ENCODE measurements around the gene GRID2. TPM values are rescaled to one million over a fixed set of nuclear protein-coding genes. Genes with fewer than 3 reads are reported as not detected.

Gene GRID2
- total RNA-seq (not detected), polyA plus RNA-seq (not detected), total RNA-seq (not detected)

DNA sequence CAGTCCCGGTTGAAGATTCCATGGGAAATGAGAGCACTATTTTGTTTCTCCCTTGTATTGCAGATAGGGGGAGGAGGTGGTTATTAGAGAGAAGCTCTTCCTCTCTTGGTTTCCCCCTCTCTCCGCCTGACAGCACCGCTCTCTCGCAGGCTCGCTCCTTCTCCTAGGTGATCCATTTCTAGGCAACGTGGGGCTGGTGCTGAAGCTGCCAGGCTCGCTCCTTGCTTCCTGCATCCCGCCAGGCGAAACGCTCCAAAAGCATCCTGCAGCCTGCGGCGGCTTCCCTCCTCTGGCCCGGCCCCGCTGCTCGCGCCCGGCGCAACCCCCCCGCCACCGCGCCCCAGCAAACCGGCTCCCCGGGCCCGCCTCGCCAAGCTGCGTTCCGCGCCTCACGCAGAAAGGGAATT lies at the start of gene GRID2:
TSS of gene GRID2 (plus strand) at position 346 of the 407 bp plus-strand sequence.
- ChIA-PET POLR2A (no interaction called here), CTCF (no interaction called here)
- peaks cover 0 to 3% (median 0%) of the 10 kb centered on the region in 5 donors for H3K36me3 Mint-ChIP-seq
- ATAC-seq (no peak), DNase-seq (no peak)
- peaks cover 0 to 8% (median 3%) of the 10 kb centered on the region in 7 donors for H3K4me1 Mint-ChIP-seq
- Histone ChIP-seq H3K4me1 (ENCODE audit: control insufficient read depth in 2 of 2, insufficient read depth in 2 of 2, low read length in 2 of 2) (no peaks in the 10 kb centered on the region), H3K27me3 (ENCODE audit: control insufficient read depth in 2 of 2, insufficient read depth in 2 of 2, low read length in 2 of 2) (no peaks in the 10 kb centered on the region), H3K36me3 (ENCODE audit: control insufficient read depth in 2 of 3, insufficient read depth in 3 of 3, low read length in 3 of 3) (no peaks in the 10 kb centered on the region), H3K9me3 (ENCODE audit: control insufficient read depth in 2 of 3, low read length in 3 of 3) (no peaks in the 10 kb centered on the region), H3K4me3 (ENCODE audit: low read length) (no peak within 1 kb of the TSS), H3K27ac (ENCODE audit: low read depth, low read length) (no peak within 1 kb of the TSS)
- peaks cover 17 to 45% (median 42%) of the 10 kb centered on the region in 5 donors for H3K27me3 Mint-ChIP-seq
- no peak within 1 kb of the TSS for H3K27ac Mint-ChIP-seq
- intact Hi-C loops (cut with micrococcal nuclease), result no loop called here
- peaks cover 0 to 9% (median 0%) of the 10 kb centered on the region in 11 donors for H3K9me3 Mint-ChIP-seq
- H3K4me3 Mint-ChIP-seq, result peak within 1 kb of the TSS in 2 of 10 donors; percentile 12 to 16

GRCh38 chr4:92253986-92254671 lies 49.6 kb upstream of the GRID2 start:
- Mint-ChIP-seq H3K4me1 (no peaks in the 10 kb centered on the region), H3K27ac (no peak overlapping the region), H3K36me3 (no peaks in the 10 kb centered on the region), H3K4me3 (no peak overlapping the region), H3K9me3 (peaks cover 2 to 39% (median 9%) of the 10 kb centered on the region in 11 donors), H3K27me3 (no peaks in the 10 kb centered on the region)
- DNase-seq (no peak), ATAC-seq (no peak)
- POLR2A ChIA-PET, result no interaction called here
- CTCF ChIA-PET, result no interaction called here
- no peaks in the 10 kb centered on the region for H3K36me3 ChIP-seq (ENCODE audit: control insufficient read depth in 2 of 3, insufficient read depth in 3 of 3, low read length in 3 of 3)
- H3K27ac ChIP-seq (ENCODE audit: low read depth, low read length), result no peak overlapping the region
- H3K4me1 ChIP-seq (ENCODE audit: control insufficient read depth in 2 of 2, insufficient read depth in 2 of 2, low read length in 2 of 2), result no peaks in the 10 kb centered on the region
- no peak overlapping the region for H3K4me3 ChIP-seq (ENCODE audit: low read length)
- peaks cover 0 to 8% (median 0%) of the 10 kb centered on the region in 3 experiments for H3K9me3 ChIP-seq (ENCODE audit: control insufficient read depth in 2 of 3, low read length in 3 of 3)
- intact Hi-C loops (cut with micrococcal nuclease), result no loop called here
- no peaks in the 10 kb centered on the region for H3K27me3 ChIP-seq (ENCODE audit: control insufficient read depth in 2 of 2, insufficient read depth in 2 of 2, low read length in 2 of 2)

GRCh38 chr4:92254767-92255442 lies 48.9 kb upstream of the GRID2 start:
- Mint-ChIP-seq H3K36me3 (no peaks in the 10 kb centered on the region), H3K27me3 (no peaks in the 10 kb centered on the region), H3K9me3 (peaks cover 2 to 40% (median 9%) of the 10 kb centered on the region in 11 donors), H3K27ac (no peak overlapping the region), H3K4me1 (no peaks in the 10 kb centered on the region), H3K4me3 (no peak overlapping the region)
- ChIA-PET POLR2A (no interaction called here), CTCF (no interaction called here)
- Histone ChIP-seq H3K4me3 (ENCODE audit: low read length) (no peak overlapping the region), H3K4me1 (ENCODE audit: control insufficient read depth in 2 of 2, insufficient read depth in 2 of 2, low read length in 2 of 2) (no peaks in the 10 kb centered on the region), H3K27ac (ENCODE audit: low read depth, low read length) (no peak overlapping the region), H3K36me3 (ENCODE audit: control insufficient read depth in 2 of 3, insufficient read depth in 3 of 3, low read length in 3 of 3) (no peaks in the 10 kb centered on the region), H3K9me3 (ENCODE audit: control insufficient read depth in 2 of 3, low read length in 3 of 3) (peaks cover 0 to 8% (median 0%) of the 10 kb centered on the region in 3 experiments), H3K27me3 (ENCODE audit: control insufficient read depth in 2 of 2, insufficient read depth in 2 of 2, low read length in 2 of 2) (no peaks in the 10 kb centered on the region)
- intact Hi-C loops (cut with micrococcal nuclease), result no loop called here
- no peak for ATAC-seq
- DNase-seq, result no peak

DNA sequence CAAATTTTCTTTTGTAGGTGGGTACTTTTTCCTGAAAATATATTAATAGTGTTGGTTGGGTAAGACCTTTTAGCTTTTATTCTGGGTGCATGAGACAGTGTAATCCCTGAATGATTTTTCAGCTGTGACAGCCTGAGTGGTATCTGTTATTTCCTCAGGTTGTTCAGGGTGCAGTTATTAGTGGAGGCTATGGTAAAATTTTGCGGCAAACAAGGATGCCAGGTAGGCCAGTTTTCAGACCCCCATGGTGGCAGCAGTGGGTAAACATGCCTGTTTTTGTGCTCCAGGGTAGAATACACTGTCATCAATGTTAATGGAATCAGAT lies 47.9 kb upstream of the GRID2 start:
- Mint-ChIP-seq H3K27me3 (no peaks in the 10 kb centered on the region), H3K4me3 (no peak overlapping the region), H3K36me3 (no peaks in the 10 kb centered on the region), H3K9me3 (peaks cover 2 to 34% (median 9%) of the 10 kb centered on the region in 11 donors), H3K4me1 (no peaks in the 10 kb centered on the region), H3K27ac (no peak overlapping the region)
- CTCF ChIA-PET, result no interaction called here
- Histone ChIP-seq H3K27ac (ENCODE audit: low read depth, low read length) (no peak overlapping the region), H3K4me1 (ENCODE audit: control insufficient read depth in 2 of 2, insufficient read depth in 2 of 2, low read length in 2 of 2) (no peaks in the 10 kb centered on the region), H3K36me3 (ENCODE audit: control insufficient read depth in 2 of 3, insufficient read depth in 3 of 3, low read length in 3 of 3) (no peaks in the 10 kb centered on the region), H3K4me3 (ENCODE audit: low read length) (no peak overlapping the region), H3K27me3 (ENCODE audit: control insufficient read depth in 2 of 2, insufficient read depth in 2 of 2, low read length in 2 of 2) (no peaks in the 10 kb centered on the region), H3K9me3 (ENCODE audit: control insufficient read depth in 2 of 3, low read length in 3 of 3) (peaks cover 0 to 8% (median 0%) of the 10 kb centered on the region in 3 experiments)
- ATAC-seq (no peak), DNase-seq (no peak)
- intact Hi-C loops (cut with micrococcal nuclease), result no loop called here
- POLR2A ChIA-PET, result no interaction called here

DNA sequence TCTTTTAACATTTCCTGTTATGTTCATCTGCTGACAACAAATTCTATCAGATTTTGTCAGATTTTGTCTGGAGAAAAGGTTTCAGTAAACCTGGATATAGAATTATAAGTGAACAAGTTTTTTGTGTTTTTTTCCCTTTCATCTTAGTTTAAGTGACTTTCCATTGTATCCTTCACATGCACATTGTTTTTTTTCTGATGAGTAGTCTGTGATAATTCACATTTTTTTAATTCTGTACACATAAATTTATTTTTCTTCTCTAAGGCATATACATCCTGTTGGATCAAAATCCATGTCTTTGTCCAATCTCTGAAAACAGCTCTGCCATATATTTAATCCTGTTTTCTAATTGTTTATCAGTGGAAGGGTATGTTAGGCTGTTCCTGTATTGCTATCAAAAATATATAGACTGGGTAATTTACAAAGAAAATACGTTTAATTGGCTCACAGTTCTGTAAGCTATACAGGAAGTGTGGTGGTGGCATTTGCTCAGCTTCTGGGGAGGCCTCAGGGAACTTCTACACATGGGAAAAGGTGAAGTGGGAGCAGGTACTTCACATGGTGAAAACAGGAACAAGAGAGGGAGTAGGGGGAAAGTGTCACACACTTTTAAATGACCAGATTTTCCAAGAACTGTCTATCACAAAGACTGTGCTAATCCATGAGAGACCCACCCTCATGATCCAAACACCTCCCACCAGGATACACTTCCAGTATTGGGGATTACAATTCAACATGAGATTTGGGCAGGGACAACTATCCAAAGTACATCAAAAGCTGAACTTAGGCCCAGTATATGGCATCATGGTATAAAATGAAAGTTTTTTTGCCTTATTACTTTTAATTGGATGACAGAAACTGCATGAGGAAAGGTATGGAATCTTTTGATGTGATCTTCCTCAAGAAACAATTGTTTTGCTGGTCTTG lies 45.6 kb upstream of the GRID2 start:
- Mint-ChIP-seq H3K4me1 (no peaks in the 10 kb centered on the region), H3K9me3 (peaks cover under 1 to 23% (median 9%) of the 10 kb centered on the region in 11 donors), H3K36me3 (no peaks in the 10 kb centered on the region), H3K4me3 (no peak overlapping the region), H3K27ac (no peak overlapping the region), H3K27me3 (no peaks in the 10 kb centered on the region)
- Histone ChIP-seq H3K27ac (ENCODE audit: low read depth, low read length) (no peak overlapping the region), H3K4me3 (ENCODE audit: low read length) (no peak overlapping the region), H3K27me3 (ENCODE audit: control insufficient read depth in 2 of 2, insufficient read depth in 2 of 2, low read length in 2 of 2) (no peaks in the 10 kb centered on the region), H3K36me3 (ENCODE audit: control insufficient read depth in 2 of 3, insufficient read depth in 3 of 3, low read length in 3 of 3) (no peaks in the 10 kb centered on the region), H3K4me1 (ENCODE audit: control insufficient read depth in 2 of 2, insufficient read depth in 2 of 2, low read length in 2 of 2) (no peaks in the 10 kb centered on the region), H3K9me3 (ENCODE audit: control insufficient read depth in 2 of 3, low read length in 3 of 3) (peaks cover 0 to 8% (median 0%) of the 10 kb centered on the region in 3 experiments)
- intact Hi-C loops (cut with micrococcal nuclease), result no loop called here
- CTCF ChIA-PET, result no interaction called here
- ATAC-seq, result no peak
- POLR2A ChIA-PET, result no interaction called here
- no peak for DNase-seq

DNA sequence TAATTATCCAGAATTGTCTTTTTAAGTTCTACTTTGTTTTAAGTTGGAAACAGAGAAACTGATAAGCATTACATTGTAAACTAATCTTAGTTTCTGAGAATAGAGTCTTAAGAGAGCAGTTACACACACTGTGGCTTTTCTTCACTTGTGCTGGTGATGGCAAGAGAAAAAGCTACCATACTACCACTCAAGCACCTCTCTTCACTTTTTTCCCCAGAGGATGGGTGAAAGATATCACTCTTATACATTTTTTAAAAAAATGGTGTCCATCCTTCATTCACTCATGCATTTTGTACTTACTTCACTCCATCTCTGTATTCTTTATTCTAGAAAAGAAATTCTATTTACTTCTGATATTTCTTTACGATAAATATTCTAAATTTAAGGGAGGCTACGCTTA lies 42.5 kb upstream of the GRID2 start:
- ChIA-PET POLR2A (interaction anchor here (0.6 kb wide), 1 partner anchor 1054 kb away, joined by 3 read pairs; no protein-coding TSS in a partner anchor), CTCF (no interaction called here)
- no peaks in the 10 kb centered on the region for H3K36me3 Mint-ChIP-seq
- H3K4me3 ChIP-seq (ENCODE audit: low read length), result no peak overlapping the region
- no peaks in the 10 kb centered on the region for H3K27me3 ChIP-seq (ENCODE audit: control insufficient read depth in 2 of 2, insufficient read depth in 2 of 2, low read length in 2 of 2)
- no peaks in the 10 kb centered on the region for H3K27me3 Mint-ChIP-seq
- H3K27ac ChIP-seq (ENCODE audit: low read depth, low read length), result no peak overlapping the region
- H3K36me3 ChIP-seq (ENCODE audit: control insufficient read depth in 2 of 3, insufficient read depth in 3 of 3, low read length in 3 of 3), result no peaks in the 10 kb centered on the region
- no peak overlapping the region for H3K27ac Mint-ChIP-seq
- ATAC-seq (no peak), DNase-seq (no peak)
- intact Hi-C loops (cut with micrococcal nuclease), result no loop called here
- H3K9me3 Mint-ChIP-seq, result peaks cover 0 to 14% (median 5%) of the 10 kb centered on the region in 11 donors
- no peaks in the 10 kb centered on the region for H3K4me1 Mint-ChIP-seq
- H3K4me1 ChIP-seq (ENCODE audit: control insufficient read depth in 2 of 2, insufficient read depth in 2 of 2, low read length in 2 of 2), result no peaks in the 10 kb centered on the region
- no peaks in the 10 kb centered on the region for H3K9me3 ChIP-seq (ENCODE audit: control insufficient read depth in 2 of 3, low read length in 3 of 3)
- no peak overlapping the region for H3K4me3 Mint-ChIP-seq
